NCI-H1417 treated with DMSO at 0.1 percent for 48 hours (cell line): Measurements from ENCODE around the gene TMEM120B.
"Not testable (repeated sequence)": the region's sequence is repeated elsewhere in the genome, so short reads cannot be mapped to it uniquely, and the experiment has no call there.

ENCODE experiments used
- DNase-seq: peaks from one replicate; lab custom pipeline; 2025; lab: John Stamatoyannopoulos, UW

Gene TMEM120B

DNA sequence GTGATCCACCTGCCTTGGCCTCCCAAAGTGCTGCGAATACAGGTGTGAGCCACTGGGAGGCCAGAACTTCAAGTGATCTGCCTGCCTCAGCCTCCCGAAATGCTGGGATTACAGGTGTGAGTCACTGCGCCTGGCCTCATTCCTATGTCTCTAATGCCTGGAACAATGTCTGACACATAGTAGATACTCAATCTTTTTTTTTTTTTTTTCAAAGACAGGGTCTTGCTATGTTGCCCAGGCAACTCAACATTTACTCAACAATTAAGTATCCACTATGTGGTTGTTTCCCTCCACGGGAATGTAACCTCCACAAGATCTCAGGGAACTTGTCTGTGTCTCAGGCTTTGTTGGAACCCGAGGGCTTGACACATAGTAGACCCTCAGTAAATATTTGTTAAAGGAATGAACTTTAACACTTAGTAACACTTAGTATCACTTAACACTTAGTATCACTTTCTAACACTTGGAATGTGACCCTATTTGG lies 3.0 kb upstream of the TMEM120B start:
- no peak for DNase-seq

DNA sequence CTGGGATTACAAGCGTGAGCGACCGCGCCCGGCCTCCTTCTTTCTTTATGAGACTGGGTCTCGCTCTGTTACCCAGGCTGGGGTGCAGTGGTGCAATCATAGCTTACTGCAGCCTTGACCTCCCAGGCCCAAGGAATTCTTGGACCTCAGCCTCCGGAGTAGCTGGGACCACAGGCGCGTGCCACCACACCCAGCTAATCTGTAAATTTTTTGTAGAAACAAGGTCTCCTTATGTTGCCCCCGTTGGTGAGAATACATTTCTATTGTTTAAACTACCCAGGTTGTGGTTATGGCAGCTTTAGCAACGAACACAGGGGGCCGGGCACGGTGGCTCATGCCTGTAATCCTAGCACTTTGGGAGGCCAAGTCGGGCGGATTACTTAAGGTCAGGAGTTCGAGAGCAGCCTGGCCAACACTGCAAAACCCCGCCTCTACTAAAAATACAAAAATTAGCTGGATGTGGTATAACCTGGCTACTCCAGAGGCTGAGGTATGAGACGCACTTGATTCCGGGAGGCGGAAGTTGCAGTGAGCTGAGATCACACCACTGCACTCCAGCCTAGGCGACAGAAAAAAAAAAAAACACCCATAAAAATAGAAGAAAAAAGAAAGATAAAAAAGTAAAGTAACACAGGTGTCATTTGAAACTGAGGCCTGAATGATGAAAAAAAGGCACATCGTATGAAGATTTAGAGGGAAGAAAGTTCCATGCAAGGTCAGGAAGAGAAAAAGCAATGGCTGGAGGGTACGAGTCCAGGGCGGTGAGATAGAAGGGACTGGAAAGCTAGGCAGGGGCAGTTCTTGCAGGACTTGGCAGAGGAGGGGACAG lies 977 bp upstream of the TMEM120B start:
- no peak for DNase-seq

DNA sequence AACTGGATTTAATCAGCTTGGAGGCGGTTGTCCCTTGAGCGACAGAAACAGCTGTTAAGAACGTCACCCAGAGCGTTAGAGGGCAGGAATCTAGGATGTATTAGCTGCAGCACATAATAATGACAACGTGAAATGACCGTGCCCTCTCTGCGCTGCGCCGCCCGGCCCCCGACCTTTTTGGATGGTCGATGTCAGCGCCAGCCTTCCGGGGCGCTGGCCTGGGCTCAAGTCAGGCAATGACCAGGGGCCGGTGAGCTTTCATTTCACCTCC lies 427 bp upstream of the TMEM120B start:
- DNase-seq: no peak

DNA sequence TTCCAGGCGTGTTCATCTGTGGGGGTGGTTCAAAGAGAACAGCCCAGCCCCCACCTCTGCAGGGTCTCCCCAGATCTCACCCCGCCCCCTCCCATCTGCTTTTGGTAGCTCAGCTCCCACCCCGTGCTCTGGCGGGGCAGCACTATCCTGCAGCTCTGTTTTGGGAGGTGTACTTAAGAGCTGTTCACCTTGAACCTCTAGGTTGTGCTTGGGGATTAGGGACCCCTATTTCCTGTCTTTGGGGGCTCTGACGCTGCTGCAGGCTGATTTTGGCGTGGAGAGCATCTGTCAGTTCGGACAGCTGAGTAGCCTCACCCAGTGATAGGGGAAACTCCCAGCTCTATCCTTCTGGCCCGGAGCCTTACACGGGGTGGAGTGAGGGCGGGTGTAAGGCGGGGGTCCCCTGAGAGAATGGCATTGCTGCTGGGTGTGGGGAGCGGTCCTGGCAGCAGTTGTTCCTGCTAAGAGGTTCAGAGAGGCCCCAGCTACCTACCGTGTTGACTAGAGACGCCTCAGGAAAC lies 765 bp downstream of the TMEM120B start:
- no peak for DNase-seq

DNA sequence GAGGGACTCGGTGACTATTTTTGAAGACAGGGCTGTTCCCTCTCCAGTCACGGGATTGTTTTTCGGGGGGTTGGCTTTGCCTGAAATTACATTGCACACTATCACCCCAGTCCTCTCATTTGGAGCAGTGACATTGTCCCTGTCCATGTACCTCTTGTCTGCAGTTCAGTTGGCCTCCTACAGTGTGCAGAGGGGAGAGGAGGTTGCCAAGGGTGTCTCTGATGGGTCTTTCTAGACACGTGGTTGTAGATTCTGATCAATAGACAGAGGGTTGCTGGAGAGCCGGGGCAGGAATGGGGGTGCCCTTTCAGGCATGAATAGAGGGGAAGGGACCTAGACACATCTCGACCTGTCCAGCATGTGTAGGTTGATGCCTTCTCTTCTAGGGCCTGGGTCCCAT lies 1.2 kb downstream of the TMEM120B start:
- DNase-seq: no peak

DNA sequence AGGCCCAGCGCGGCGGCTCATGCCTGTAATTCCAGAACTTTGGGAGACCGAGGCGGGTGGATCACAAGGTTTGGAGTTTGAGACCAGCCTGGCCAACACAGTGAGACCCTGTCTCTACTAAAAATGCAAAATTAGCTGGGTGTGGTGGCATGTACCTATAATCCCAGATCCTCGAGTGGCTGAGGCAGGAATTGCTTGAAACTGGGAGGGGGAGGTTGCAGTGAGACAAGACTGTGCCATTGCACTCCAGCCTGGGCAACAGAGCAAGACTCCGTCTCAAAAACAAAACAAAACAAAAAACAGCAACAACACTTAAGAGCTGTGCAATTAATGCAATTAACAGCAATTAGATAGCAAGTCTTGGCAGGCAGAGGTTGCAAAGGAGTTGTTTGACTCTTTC lies 2.5 kb downstream of the TMEM120B start:
- DNase-seq: not testable (repeated sequence)

DNA sequence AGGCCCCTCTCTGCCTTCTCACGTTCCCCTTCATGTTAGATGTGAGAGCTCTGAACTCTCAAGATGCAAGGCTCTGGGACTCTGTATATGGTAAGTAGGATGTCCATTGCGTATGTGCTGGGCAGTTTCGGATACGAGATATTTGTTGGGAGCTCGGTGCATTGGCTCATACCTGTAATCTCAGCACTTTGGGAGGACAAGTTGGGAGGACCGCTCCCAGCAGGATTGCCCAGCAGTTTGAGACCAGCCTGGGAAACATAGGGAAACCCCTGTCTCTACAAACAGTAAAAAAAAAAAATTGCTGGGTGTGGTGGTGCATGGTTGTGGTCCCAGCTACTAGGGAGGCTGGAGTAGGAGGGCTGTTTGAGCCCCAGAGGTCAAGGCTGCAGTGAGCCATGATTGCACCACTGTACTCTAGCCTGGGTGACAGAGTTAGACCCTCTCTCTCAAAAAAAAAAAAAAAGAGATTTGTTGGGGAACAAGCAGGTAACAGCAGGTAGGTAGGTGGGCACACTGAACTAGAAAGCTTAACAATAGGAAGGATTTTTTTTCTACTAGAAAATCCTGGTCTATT lies 3.4 kb downstream of the TMEM120B start:
- no peak for DNase-seq

DNA sequence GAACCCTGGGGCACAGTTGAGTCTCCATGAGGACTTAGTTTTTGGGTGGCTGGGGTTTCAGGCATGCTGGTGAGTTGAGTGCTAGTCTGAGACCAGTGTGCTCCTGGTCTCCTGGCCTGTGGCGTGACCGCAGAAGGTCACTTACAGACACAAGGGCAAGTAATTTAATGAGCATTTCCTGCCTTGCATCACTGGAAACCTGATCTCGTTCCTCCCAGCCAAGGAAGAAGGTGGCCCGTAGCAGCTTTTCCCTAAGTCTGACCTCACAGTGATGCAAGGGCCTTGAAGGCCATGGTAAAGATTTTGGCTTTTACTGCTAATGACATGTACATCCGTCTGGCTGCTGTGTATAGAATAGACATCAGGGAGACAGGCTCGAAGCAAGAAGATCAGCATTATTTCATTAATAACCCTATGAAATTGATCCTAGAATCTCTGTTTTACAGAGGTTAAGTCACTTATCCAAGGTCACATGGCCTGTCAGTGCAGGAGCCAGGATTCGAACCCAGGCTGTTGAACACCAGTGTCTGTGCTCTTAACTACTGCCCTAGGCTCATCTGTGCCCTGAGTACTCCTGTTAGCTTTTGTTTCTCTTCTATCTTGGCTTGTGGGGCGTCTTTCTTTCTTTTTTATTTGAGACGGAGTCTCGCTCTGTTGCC lies 4.6 kb downstream of the TMEM120B start:
- DNase-seq: no peak

DNA sequence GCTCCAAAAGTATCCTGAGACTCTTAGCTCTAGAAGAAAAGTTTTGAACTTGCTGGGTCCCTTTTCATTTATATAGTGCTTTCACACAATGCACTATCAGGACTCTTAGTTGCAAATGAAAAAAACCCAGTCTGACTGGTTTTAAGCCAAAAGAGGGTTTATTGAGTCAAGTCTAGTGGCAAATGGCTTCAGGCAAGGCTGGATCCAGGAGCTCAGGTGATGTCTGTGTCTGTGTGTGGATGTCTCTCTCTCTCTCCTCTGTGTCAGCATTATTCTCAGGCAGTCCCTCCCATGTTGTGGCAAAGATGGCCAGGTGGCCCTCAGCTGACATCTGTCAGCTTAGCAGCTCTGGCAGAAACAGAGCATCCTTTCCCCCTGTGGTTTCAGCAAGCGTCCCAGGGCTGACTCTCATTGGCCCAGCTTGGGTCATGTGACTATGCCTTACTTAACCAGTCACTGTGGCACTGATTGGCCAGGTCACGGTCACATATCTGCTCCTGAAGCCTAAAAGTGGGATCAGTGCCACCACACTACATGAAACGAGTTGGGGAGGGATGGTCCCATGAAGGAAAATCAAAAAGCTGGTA lies 6.2 kb downstream of the TMEM120B start:
- DNase-seq: no peak

DNA sequence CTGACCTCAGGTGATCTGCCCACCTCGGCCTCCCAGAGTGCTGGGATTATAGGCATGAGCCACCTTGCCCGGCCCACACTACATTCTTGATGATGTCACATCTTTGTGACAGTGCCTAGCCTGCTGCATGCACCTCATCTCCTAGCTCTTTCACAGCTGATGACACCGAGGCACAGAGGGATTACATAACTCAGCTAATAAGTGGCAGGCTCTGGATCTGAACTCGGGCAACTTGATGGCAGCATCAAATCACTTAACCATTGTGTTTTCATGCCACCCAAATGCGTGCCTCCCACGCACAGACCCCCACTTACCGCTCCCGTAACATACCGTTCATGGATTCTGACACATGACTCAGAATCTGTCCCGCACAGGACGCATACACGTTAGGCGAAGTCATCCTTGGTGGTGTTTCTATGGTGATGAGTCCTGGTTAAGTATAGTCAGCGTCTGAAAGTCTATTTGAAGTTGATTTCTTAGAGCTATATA lies 7.4 kb downstream of the TMEM120B start:
- no peak for DNase-seq

DNA sequence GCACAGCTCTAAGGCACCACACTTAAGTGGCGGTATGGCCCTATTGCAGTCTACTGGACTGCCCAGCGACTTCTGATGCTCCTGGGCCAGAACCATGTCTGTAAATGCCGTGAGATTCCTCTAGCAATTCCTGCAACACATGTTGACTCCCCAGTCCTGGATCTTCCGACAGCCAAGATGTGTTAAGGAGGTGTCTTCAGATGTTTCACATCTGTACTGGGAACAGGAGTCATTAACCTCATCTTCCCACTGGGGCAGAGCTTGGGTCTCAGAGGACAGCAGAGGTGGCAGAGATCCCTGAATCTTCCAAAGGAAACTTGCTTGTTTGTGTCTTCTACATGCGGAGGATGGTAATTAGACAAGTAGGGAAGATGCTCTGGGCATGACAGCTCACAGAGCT lies 8.2 kb downstream of the TMEM120B start:
- DNase-seq: no peak

DNA sequence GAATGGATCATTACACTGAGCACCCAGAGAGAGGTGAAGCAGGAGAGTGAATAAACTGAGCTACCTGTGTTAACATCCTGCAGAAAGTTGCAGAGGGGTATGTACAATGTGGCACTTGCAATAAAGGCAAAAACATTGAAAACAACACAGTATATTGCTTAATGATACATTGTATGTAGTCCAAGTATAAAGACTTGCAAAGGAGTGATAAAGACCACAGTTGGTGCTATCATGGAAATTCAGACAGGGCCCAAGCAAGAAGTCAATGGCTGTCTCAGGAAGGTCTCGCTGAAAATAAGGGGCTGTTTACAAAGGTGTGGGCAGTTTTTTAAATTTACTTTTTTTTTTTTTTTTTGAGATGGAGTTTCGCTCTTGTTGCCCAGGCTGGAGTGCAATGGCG lies 10.0 kb downstream of the TMEM120B start:
- DNase-seq: no peak

DNA sequence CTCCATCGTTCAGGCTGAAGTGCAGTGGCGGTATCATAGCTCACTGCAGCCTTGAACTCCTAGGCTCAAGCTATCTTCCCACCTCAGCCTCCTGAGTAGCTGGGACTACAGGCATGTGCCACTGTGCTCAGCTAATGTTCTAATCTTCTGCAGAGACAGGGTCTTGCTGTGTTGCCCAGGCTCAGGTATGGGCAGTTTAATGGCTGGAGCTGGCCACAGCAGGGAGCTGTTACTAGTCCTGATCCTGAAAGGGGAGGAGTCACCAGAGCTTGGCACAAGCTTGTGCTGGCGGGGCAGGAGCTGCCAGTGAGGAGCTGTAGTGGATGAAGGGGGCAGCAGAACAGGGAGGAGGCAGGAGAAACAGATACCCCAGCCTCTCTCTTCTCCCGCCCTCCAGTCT lies 10.6 kb downstream of the TMEM120B start:
- DNase-seq: no peak

DNA sequence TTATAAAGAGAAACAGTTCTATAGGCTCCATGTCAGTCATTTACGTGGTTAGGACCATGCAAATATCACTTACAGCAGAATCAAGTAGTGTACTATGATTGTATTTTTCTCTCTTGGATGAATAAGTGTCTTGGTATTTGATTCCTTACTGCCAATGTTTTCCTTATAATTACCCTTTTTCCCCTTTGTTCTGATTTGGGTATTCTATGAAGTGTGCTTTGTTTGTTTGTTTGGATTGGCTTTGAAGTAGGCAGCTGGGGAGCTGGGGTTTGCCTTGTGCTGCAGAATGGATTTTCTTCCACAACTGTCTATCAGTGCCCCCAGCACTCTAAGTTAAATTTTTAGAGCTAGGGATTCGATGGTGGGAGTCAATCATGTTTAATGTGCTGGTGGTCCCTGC lies 12.4 kb downstream of the TMEM120B start:
- DNase-seq: no peak

DNA sequence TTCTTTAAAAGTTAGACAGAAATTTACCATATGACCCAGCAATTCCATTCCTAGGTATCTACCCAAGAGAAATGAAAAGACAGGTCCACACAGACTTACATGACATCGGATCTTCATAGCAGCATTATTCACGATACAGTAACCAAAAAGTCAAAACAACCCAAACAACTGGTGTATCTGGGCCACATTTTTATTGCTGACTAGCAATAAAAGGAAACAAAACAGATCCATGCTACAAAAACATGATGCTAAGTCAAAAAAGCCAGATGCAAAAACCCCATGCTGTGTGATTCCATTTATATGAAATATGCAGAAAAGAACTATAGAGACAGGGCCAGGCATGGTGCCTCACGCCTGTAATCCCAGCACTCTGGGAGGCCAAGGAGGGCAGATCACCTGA lies 12.9 kb downstream of the TMEM120B start:
- DNase-seq: no peak

DNA sequence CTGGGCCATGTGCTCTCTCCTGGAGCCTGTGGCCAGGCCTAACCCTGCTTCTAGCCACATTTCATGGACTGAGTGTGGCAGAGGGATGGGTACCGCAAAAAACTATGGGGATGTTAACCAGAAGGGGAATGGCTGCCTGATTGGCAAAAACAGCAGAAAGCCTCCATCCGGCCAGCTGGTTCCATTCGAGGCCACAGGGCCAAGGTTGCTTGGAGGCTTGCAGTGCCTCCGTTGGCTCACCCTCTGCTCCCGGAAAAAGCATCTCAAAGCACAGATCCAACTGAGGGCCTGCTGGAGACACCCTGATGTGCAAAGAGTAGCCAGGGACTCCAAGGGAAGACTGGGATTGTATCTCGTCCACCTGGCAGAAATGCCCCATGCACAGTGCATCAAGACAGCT lies 16.5 kb downstream of the TMEM120B start:
- DNase-seq: no peak

DNA sequence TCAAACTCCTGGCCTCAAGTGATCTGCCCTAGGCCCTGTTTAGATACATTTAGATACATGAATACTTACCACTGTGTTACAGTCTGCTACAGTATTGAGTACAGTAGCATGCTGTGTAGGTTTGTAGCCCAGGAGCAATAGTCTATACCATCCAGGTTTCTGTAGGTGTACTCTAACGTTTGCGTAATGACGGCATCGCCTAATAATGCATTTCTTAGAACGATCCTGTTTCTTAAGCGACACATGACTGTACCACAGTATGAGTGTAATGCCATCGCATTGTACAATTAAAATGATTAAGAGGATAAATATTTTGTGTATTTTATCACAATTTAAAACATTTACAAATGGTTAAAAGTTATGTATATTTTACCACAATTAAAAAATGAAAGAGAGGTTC lies 18.9 kb downstream of the TMEM120B start:
- no peak for DNase-seq

DNA sequence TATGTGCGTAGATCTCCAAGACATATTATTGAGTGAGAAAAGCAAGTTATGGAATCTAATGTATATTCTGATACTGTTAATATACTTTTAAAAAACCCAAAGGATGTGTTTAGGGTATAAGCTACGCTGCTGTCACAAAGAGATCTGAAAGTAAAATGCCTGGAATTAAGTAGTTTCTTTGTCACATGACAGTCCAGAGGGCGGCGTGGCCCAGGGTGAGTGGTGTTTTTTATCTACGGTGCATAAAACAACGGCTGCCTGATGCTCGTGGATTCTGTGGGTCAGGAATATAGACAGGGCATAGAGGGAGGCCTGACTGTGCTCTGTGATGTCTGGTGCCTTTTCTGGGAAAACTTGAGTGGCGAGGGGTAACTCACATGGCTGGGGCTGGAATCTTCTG lies 21.3 kb downstream of the TMEM120B start:
- DNase-seq: no peak

DNA sequence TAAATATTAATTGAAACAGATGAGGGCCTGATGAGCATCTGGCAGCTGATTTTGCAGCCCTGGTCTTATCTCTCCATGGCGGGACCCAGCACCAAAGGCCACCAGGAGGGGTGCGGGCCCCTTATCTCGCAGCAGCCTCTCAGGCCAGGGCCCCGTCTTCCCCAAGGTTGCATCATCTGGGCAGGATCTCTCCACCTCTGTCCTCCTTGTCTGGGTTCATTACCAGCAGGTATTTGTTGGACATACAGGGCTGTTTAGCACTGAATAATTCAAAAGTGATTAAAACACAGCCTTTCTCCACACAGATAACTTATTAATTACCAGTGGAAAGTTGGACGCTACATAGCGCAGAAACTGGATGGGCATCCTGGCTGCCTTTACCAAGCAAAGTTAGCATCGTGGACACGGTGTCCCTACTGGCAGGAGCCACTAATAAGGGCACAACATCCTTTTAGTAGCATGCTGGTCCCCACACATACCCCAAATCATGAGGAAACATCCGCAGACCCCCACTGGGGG lies 25.8 kb downstream of the TMEM120B start:
- no peak for DNase-seq

DNA sequence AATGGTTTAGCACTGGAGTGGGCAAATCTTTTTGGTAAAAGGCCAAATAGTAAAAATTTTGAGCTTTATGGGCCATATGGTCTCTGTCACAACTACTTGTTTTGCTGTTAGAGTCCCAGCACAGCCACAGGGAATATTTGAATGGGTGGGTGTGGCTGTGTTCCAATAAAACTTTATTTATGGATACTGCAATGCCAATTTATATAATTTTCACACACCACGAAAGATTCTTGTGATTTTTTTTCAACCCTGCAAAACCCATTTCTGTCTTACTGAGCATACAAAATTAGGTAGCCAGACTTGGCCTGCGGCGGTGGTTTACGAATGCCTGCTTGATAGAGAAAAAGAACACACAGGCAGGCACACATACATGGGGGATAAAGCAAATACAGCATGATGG lies 28.3 kb downstream of the TMEM120B start:
- DNase-seq: no peak

DNA sequence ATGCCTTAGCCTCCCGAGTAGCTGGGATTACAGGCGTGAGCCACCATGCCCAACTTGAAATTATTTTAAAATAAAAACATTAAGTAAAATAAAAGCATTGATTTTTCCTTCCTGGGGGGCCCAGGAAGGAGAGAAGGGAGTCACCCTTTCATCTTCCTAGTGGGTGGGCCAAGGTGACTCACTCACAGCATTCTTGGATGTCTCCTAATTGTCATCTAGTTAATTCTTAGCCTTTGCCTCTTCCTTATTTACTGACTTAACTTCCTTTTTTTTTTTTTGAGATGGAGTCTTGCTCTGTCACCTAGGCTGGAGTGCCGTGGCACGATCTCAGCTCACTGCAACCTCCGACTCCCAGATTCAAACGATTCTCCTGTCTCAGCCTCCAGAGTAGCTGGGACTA lies 29.2 kb downstream of the TMEM120B start:
- no peak for DNase-seq

DNA sequence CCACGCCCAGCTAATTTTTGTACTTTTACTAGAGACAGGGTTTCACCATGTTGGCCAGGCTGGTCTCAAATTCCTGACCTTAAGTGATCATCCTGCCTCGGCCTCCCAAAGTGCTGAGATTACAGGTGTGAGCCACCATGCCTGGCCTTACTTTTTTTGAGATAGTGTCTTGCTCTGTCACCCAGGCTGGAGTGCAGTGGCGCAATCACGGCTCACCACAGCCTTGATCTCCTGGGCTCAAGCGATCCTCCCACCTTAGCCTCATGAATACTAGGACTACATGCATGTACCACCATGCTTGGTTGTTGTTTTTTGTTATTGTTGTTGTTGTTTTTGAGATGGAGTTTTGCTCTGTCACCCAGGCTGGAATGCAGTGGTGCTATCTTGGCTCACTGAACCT lies 33.0 kb downstream of the TMEM120B start:
- DNase-seq: not testable (repeated sequence)

DNA sequence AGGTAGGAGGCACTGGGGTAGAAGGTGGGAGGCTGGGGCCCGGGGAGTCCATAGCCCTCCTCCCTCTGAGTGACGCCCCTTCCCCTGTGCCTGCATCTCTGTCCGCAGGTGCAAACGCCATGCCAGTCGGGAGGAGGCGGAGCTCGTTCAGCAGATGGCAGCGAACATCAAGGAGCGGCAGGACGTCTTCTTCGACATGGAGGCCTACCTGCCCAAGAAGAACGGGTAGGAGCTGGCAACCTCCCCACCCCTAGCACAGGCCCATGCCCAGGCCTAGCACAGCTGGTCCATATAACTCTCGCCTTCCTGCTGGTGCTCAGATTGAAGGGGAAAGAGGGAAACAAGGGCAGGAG lies 35.6 kb downstream of the TMEM120B start:
- DNase-seq: no peak
